Keratinocyte (primary cell): ENCODE data around the gene C15orf39. TPM values are rescaled to one million over a fixed set of nuclear protein-coding genes. Genes with fewer than 3 reads are reported as not detected.

Experiments used
- DNase-seq: peaks from one replicate; pipeline ENCODE4 v3.0.0-alpha.2; 2011; ENCODE audit warnings: low read depth, missing footprints, low spot score
- FAIRE-seq: peaks from 2 replicates; lab custom pipeline; 2011; peaks lifted over from hg19 to GRCh38; lab: Jason Lieb, UNC
- H2AFZ ChIP-seq: 2 replicates; pipeline ENCODE4 v1.6.0; 2012; ENCODE audit warnings: low read length, control low read depth, inconsistent platforms; ENCODE audit not compliant: control insufficient read depth
- H3K27ac ChIP-seq: 2 replicates; pipeline ENCODE4 v1.5.1; 2011; ENCODE audit warnings: low read length; ENCODE audit not compliant: control insufficient read depth, insufficient read depth
- H3K27me3 ChIP-seq: 3 replicates; pipeline ENCODE4 v1.6.0; 2011; ENCODE audit warnings: low read length; ENCODE audit not compliant: control insufficient read depth, insufficient read depth; ENCODE audit errors: extremely low read depth
- H3K36me3 ChIP-seq, 2 experiments: 2 replicates in 1 of 2; 3 replicates in 1 of 2; pipeline ENCODE4 v1.5.1; 2011; ENCODE audit warnings: low read length in 2 of 2, mild to moderate bottlenecking in 1 of 2; ENCODE audit not compliant: control insufficient read depth in 2 of 2, insufficient read depth in 2 of 2; ENCODE audit errors: extremely low read depth in 1 of 2
- H3K4me1 ChIP-seq: 3 replicates; pipeline ENCODE4 v1.5.1; 2011; ENCODE audit warnings: low read length; ENCODE audit not compliant: control insufficient read depth, insufficient read depth; ENCODE audit errors: extremely low read depth
- H3K4me2 ChIP-seq: 3 replicates; pipeline ENCODE4 v1.6.0; 2011; ENCODE audit warnings: low read depth, low read length; ENCODE audit not compliant: control insufficient read depth, insufficient read depth; ENCODE audit errors: extremely low read depth
- H3K4me3 ChIP-seq, 3 experiments: fragments of 200-600 bp in 1 of 3; sonication (generic) in 1 of 3; 2 replicates in 2 of 3; 3 replicates in 1 of 3; pipeline ENCODE4 v1.5.1; 2011 to 2016; ENCODE audit warnings: low read length in 3 of 3, mild to moderate bottlenecking in 3 of 3, control low read depth in 2 of 3, inconsistent platforms in 1 of 3, low read depth in 1 of 3, mixed read lengths in 1 of 3, mixed run types in 1 of 3, moderate library complexity in 1 of 3; ENCODE audit not compliant: control insufficient read depth in 2 of 3, insufficient read depth in 2 of 3; ENCODE audit errors: extremely low read depth in 1 of 3
- H3K79me2 ChIP-seq: 2 replicates; pipeline ENCODE4 v1.6.0; 2012; ENCODE audit warnings: low read length; ENCODE audit not compliant: control insufficient read depth, insufficient read depth
- H3K9ac ChIP-seq: 3 replicates; pipeline ENCODE4 v1.6.0; 2011; ENCODE audit warnings: low read length; ENCODE audit not compliant: control insufficient read depth, insufficient read depth; ENCODE audit errors: extremely low read depth
- H3K9me1 ChIP-seq: 3 replicates; pipeline ENCODE4 v1.6.0; 2011; ENCODE audit warnings: low read length; ENCODE audit not compliant: control insufficient read depth, insufficient read depth; ENCODE audit errors: extremely low read depth
- H3K9me3 ChIP-seq: 2 replicates; pipeline ENCODE4 v1.5.1; 2012; ENCODE audit warnings: low read depth, low read length; ENCODE audit not compliant: control insufficient read depth
- H4K20me1 ChIP-seq: 3 replicates; pipeline ENCODE4 v1.6.0; 2011; ENCODE audit warnings: low read length; ENCODE audit not compliant: control insufficient read depth, insufficient read depth; ENCODE audit errors: extremely low read depth
- EZH2 ChIP-seq: IDR thresholded peaks from one replicate; pipeline ENCODE4 v1.6.1; 2012; ENCODE audit warnings: inconsistent platforms, mild to moderate bottlenecking, low read length, moderate library complexity
- dilution Hi-C: fragments of 300-500 bp; cut with MboI; formaldehyde crosslinking; loops from one replicate; pipeline ENCODE4 v1.7.0; 2020; ENCODE audit warnings: low sequenced_read_pairs; ENCODE audit not compliant: extremely low pct_ligation_motif_present
- polyA plus RNA-seq, 5 experiments: library from polyadenylated mRNA; depleted of rRNA in 3 of 5; stranded (reverse) in 3 of 5; stranded (forward) in 1 of 5; unstranded in 1 of 5; fragments of >200 nt; gene quantifications; 1 replicate in 1 of 5; 2 replicates in 3 of 5; 3 replicates in 1 of 5; pipeline versions ENCODE4 v1.2.1 to v1.2.3, GENCODE V29; 2011 to 2012; ENCODE audit warnings: missing spikeins in 2 of 5, low read depth in 1 of 5, low replicate concordance in 1 of 5
- TF ChIP-seq, protein P1 (sequence below), 3 experiments: IDR thresholded peaks in 1 of 3; conservative IDR thresholded peaks in 1 of 3; optimal IDR thresholded peaks in 1 of 3; 2 replicates in 2 of 3; 3 replicates in 1 of 3; pipeline versions ENCODE3 to v1.5.1; 2011; ENCODE audit warnings: low read length in 3 of 3, mild to moderate bottlenecking in 3 of 3, moderate library complexity in 2 of 3, control low read depth in 1 of 3, inconsistent platforms in 1 of 3; ENCODE audit not compliant: insufficient read depth in 2 of 3; ENCODE audit errors: extremely low read depth in 1 of 3

The C15orf39 gene
- polyA plus RNA-seq, 1 donor (not counting 4 experiments of a cell fraction or from before 2014, with no cell fraction given): 1.8 TPM

DNA sequence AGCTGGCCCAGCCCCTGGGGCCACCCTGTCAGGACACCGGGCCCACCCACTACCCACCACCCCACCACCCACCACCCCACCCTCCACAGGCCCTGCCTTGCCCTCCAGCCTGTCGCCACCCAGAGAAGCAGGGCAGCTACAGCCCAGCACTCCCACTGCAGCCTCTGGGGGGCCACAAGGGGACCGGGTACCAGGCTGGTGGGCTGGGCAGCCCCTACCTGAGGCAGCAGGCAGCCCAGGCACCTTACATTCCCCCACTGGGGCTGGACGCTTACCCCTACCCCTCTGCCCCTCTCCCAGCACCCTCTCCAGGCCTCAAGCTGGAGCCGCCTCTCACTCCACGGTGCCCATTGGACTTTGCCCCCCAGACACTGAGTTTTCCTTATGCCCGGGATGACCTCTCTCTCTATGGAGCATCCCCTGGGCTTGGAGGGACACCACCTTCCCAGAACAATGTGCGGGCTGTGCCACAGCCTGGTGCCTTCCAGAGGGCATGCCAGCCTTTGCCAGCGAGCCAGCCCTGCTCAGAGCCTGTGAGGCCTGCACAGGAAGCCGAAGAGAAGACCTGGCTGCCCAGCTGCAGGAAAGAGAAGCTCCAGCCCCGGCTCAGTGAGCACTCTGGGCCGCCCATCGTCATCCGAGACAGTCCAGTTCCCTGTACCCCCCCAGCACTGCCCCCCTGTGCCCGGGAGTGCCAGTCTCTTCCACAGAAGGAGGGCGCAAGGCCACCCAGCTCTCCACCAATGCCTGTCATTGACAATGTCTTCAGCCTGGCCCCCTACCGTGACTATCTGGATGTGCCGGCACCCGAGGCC, 5.3 kb downstream of the C15orf39 start:
- Histone ChIP-seq H3K4me1 (peaks cover 22% of the 10 kb centered on the region), H3K36me3 (peaks cover 43 to 52% of the 10 kb centered on the region in 2 experiments), H3K27me3 (no peaks in the 10 kb centered on the region), H4K20me1 (peaks cover 63% of the 10 kb centered on the region), H3K9ac (no peak overlapping the region), H3K9me1 (peaks cover 6% of the 10 kb centered on the region), H3K79me2 (peaks cover 87% of the 10 kb centered on the region), H3K9me3 (no peaks in the 10 kb centered on the region), H2AFZ (no peak overlapping the region), H3K4me2 (no peak overlapping the region), H3K4me3 (no peak overlapping the region), H3K27ac (no peak overlapping the region)
- dilution Hi-C loops: no loop called here
- DNase-seq (no peak), FAIRE-seq (no peak)
- no peak for TF ChIP-seq EZH2
- TF ChIP-seq, protein P1, sequence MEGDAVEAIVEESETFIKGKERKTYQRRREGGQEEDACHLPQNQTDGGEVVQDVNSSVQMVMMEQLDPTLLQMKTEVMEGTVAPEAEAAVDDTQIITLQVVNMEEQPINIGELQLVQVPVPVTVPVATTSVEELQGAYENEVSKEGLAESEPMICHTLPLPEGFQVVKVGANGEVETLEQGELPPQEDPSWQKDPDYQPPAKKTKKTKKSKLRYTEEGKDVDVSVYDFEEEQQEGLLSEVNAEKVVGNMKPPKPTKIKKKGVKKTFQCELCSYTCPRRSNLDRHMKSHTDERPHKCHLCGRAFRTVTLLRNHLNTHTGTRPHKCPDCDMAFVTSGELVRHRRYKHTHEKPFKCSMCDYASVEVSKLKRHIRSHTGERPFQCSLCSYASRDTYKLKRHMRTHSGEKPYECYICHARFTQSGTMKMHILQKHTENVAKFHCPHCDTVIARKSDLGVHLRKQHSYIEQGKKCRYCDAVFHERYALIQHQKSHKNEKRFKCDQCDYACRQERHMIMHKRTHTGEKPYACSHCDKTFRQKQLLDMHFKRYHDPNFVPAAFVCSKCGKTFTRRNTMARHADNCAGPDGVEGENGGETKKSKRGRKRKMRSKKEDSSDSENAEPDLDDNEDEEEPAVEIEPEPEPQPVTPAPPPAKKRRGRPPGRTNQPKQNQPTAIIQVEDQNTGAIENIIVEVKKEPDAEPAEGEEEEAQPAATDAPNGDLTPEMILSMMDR (optimal IDR thresholded peaks at IDR 0.05 in 1 of 3, IDR thresholded peaks at IDR 0.05 in 1 of 3, conservative IDR thresholded peaks at IDR 0.05 in 1 of 3; ENCODE audit: extremely low read depth in 1 of 3, insufficient read depth in 2 of 3, low read length in 3 of 3): no peak

DNA sequence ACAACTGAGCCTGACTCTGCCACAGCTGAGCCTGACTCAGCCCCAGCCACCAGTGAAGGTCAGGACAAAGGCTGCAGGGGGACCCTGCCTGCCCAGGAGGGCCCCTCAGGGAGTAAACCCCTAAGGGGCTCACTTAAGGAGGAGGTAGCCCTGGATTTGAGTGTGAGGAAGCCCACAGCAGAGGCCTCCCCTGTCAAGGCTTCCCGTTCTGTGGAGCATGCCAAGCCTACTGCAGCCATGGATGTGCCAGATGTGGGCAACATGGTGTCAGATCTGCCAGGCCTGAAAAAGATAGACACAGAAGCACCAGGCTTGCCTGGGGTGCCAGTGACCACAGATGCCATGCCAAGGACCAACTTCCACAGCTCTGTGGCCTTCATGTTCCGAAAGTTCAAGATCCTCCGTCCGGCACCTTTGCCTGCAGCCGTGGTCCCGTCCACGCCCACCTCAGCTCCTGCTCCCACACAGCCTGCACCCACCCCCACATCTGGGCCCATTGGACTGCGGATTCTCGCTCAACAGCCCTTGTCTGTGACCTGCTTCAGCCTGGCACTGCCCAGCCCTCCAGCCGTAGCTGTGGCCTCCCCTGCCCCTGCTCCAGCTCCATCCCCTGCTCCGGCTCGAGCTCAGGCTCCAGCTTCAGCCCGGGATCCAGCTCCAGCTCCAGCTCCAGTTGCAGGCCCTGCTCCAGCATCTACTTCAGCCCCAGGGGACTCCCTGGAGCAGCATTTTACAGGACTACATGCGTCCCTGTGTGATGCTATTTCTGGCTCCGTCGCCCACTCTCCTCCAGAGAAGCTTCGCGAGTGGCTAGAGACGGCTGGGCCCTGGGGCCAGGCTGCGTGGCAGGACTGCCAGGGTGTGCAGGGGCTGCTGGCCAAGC, 6.2 kb downstream of the C15orf39 start:
- dilution Hi-C loops: no loop called here
- Histone ChIP-seq H3K9ac (no peak overlapping the region), H3K36me3 (peaks cover 49 to 57% of the 10 kb centered on the region in 2 experiments), H3K9me3 (no peaks in the 10 kb centered on the region), H3K27ac (no peak overlapping the region), H3K27me3 (no peaks in the 10 kb centered on the region), H2AFZ (no peak overlapping the region), H3K4me1 (peaks cover 22% of the 10 kb centered on the region), H4K20me1 (peaks cover 70% of the 10 kb centered on the region), H3K4me3 (no peak overlapping the region), H3K9me1 (peaks cover 6% of the 10 kb centered on the region), H3K4me2 (no peak overlapping the region), H3K79me2 (peaks cover 79% of the 10 kb centered on the region)
- DNase-seq (no peak), FAIRE-seq (no peak)
- no peak for TF ChIP-seq EZH2
- TF ChIP-seq, protein P1 (optimal IDR thresholded peaks at IDR 0.05 in 1 of 3, IDR thresholded peaks at IDR 0.05 in 1 of 3, conservative IDR thresholded peaks at IDR 0.05 in 1 of 3; ENCODE audit: extremely low read depth in 1 of 3, insufficient read depth in 2 of 3, low read length in 3 of 3): no peak
